ENCODE measurements around the gene KIAA1191. TPM values are rescaled to one million over a fixed set of nuclear protein-coding genes. Genes with fewer than 3 reads are reported as not detected.

Gene KIAA1191
- total and polyA plus RNA-seq, 9 of the 15 experiments (the other 6 are each of a cell fraction or from before 2014, with no cell fraction given): 31.0 to 80.2 (median 45.7) TPM

GRCh38 chr5:176339304-176339703 lies 22.3 kb downstream of the KIAA1191 start:
- POLR2A ChIA-PET: interaction anchor here (1.2 to 1.3 kb wide), 2 partner anchors 9 to 20 kb away, joined by 4 read pairs; no protein-coding TSS in a partner anchor
- no peak overlapping the region for H3K27ac ChIP-seq (ENCODE audit: extremely low read depth, low read depth, low read length)
- no peaks in the 10 kb centered on the region for H4K20me1 ChIP-seq (replicated peaks; ENCODE audit: control insufficient read depth, insufficient read depth, low read length)
- peaks cover 51% of the 10 kb centered on the region for H3K36me3 ChIP-seq (ENCODE audit: control insufficient read depth, insufficient read depth, low read length)
- H3K79me2 ChIP-seq (ENCODE audit: control insufficient read depth, insufficient read depth, low read length): no peaks in the 10 kb centered on the region
- ATAC-seq (no peak), DNase-seq (ENCODE audit: extremely low read depth in 1 of 4, low spot score in 3 of 4) (no peak), FAIRE-seq (no peak)
- WGBS (ENCODE audit: insufficient coverage, low coverage, missing lambda C conversion rate): 84% methylated on average over 5 of the region's 5 CpGs
- H3K4me2 ChIP-seq (ENCODE audit: insufficient read depth, low read length): no peak overlapping the region
- TF ChIP-seq JUNB (CRISPR knock-in tag; conservative IDR thresholded peaks at IDR 0.05) (no peak), HSF4 (CRISPR knock-in tag; IDR thresholded peaks at IDR 0.05; ENCODE audit: borderline replicate concordance) (no peak), RB1 (IDR thresholded peaks at IDR 0.05; ENCODE audit: low read depth) (no peak), BDP1 (IDR thresholded peaks at IDR 0.05; ENCODE audit: insufficient read depth, insufficient read length) (no peak), GMEB1 (CRISPR knock-in tag; IDR thresholded peaks at IDR 0.05) (no peak), ZNF518B (CRISPR knock-in tag; IDR thresholded peaks at IDR 0.05) (no peak), SMARCA5 (IDR thresholded peaks at IDR 0.05) (no peak), THAP12 (CRISPR knock-in tag; IDR thresholded peaks at IDR 0.05) (no peak), ZNF398 (CRISPR knock-in tag; IDR thresholded peaks at IDR 0.05) (no peak), ZBTB49 (CRISPR knock-in tag; IDR thresholded peaks at IDR 0.05; ENCODE audit: borderline replicate concordance) (no peak)
- no peak overlapping the region for H3K9ac ChIP-seq (ENCODE audit: insufficient read depth in 1 of 2, low read depth in 2 of 2, low read length in 2 of 2)
- H2AFZ ChIP-seq (ENCODE audit: low read depth, low read length): no peak overlapping the region
- no peaks in the 10 kb centered on the region for H3K9me3 ChIP-seq (replicated peaks; ENCODE audit: control insufficient read depth, insufficient read depth, low read depth, low read length)
- BruUV-seq (replicated peaks): no TSS peak
- H3K27me3 ChIP-seq (ENCODE audit: control insufficient read depth in 2 of 2, insufficient read depth in 2 of 2, low read length in 2 of 2): no peaks in the 10 kb centered on the region
- H3K4me3 ChIP-seq: no peak overlapping the region
- intact Hi-C loops (cut with micrococcal nuclease) (no loop called here), in situ Hi-C loops (cut with MboI) (no loop called here)
- H3K4me1 ChIP-seq (replicated peaks in 1 of 2; ENCODE audit: control insufficient read depth in 2 of 2, insufficient read depth in 2 of 2, low read length in 2 of 2): peaks cover 4 to 9% of the 10 kb centered on the region in 2 experiments; a peak in 4 of 5 replicates
- peaks cover 4% of the 10 kb centered on the region for H3K9me1 ChIP-seq (ENCODE audit: control insufficient read depth, insufficient read depth, low read length)
- CTCF ChIA-PET (ENCODE audit: low intra/inter-chr PET ratio): no interaction called here
